Neuronal stem cell (in vitro differentiated cells): ENCODE results near the gene USP9X.
"Not testable (repeated sequence)": the region's sequence is repeated elsewhere in the genome, so short reads cannot be mapped to it uniquely, and the experiment has no call there.

ENCODE experiments used
- DNase-seq: peaks from one replicate; pipeline ENCODE4 v3.0.0-alpha.2; 2013; ENCODE audit warnings: low spot score
- H2AFZ ChIP-seq: one replicate; pipeline ENCODE4 v1.6.1; 2013; ENCODE audit warnings: mild to moderate bottlenecking, low read length, inconsistent platforms
- H2AK5ac ChIP-seq: 2 replicates; pipeline ENCODE4 v1.6.1; 2013; ENCODE audit warnings: low read depth, mild to moderate bottlenecking, inconsistent platforms, low read length, moderate library complexity, mixed read lengths
- H2BK120ac ChIP-seq: 2 replicates; pipeline ENCODE4 v1.6.1; 2013; ENCODE audit warnings: low read depth, mild to moderate bottlenecking, inconsistent platforms, low read length, moderate library complexity, mixed read lengths
- H2BK12ac ChIP-seq: one replicate; pipeline ENCODE4 v1.6.1; 2013; ENCODE audit warnings: low read length, inconsistent platforms
- H2BK15ac ChIP-seq: 2 replicates; pipeline ENCODE4 v1.6.1; 2013; ENCODE audit warnings: mild to moderate bottlenecking, low read length, inconsistent platforms, mixed read lengths
- H2BK5ac ChIP-seq: one replicate; pipeline ENCODE4 v1.6.1; 2013; ENCODE audit warnings: inconsistent platforms, mild to moderate bottlenecking, low read length, moderate library complexity
- H3K14ac ChIP-seq: one replicate; pipeline ENCODE4 v1.6.1; 2013; ENCODE audit warnings: low read length, inconsistent platforms
- H3K18ac ChIP-seq: 2 replicates; pipeline ENCODE4 v1.6.1; 2013; ENCODE audit warnings: low read length, inconsistent platforms
- H3K23ac ChIP-seq: 2 replicates; pipeline ENCODE4 v1.6.1; 2013; ENCODE audit warnings: low read depth, mild to moderate bottlenecking, mixed read lengths, low read length, inconsistent platforms; ENCODE audit not compliant: poor library complexity
- H3K27ac ChIP-seq: replicated peaks from 3 replicates; pipeline ENCODE4 v1.5.1; 2013; ENCODE audit warnings: low read length, inconsistent platforms
- H3K27me3 ChIP-seq, 3 experiments: 2 replicates each; pipeline ENCODE4 v1.6.1; 2013; ENCODE audit warnings: low read length in 3 of 3, mild to moderate bottlenecking in 2 of 3, inconsistent platforms in 1 of 3, low read depth in 1 of 3, mixed read lengths in 1 of 3, moderate library complexity in 1 of 3; ENCODE audit not compliant: control insufficient read depth in 3 of 3, insufficient read depth in 3 of 3
- H3K36me3 ChIP-seq, 2 donors: replicated peaks in 1 of 2; 2 replicates each; pipeline ENCODE4 v1.6.1; 2013; ENCODE audit warnings: low read length in 2 of 2; ENCODE audit not compliant: control insufficient read depth in 2 of 2, insufficient read depth in 2 of 2
- H3K4ac ChIP-seq: 2 replicates; pipeline ENCODE4 v1.6.1; 2013; ENCODE audit warnings: inconsistent platforms, mild to moderate bottlenecking, low read length, moderate library complexity
- H3K4me1 ChIP-seq, 2 donors: 1 replicate in 1 of 2; 2 replicates in 1 of 2; pipeline ENCODE4 v1.6.1; 2013; ENCODE audit warnings: low read length in 2 of 2, low read depth in 1 of 2; ENCODE audit not compliant: control insufficient read depth in 2 of 2, insufficient read depth in 1 of 2
- H3K4me2 ChIP-seq: one replicate; pipeline ENCODE4 v1.6.1; 2013; ENCODE audit warnings: mild to moderate bottlenecking, low read length, inconsistent platforms; ENCODE audit not compliant: insufficient read depth, poor library complexity, severe bottlenecking
- H3K4me3 ChIP-seq, 2 donors: 2 replicates each; pipeline ENCODE4 v1.5.1; 2013; ENCODE audit warnings: low read length in 2 of 2, mild to moderate bottlenecking in 2 of 2, inconsistent platforms in 1 of 2, moderate library complexity in 1 of 2
- H3K79me1 ChIP-seq: one replicate; pipeline ENCODE4 v1.6.1; 2013; ENCODE audit warnings: low read depth, mild to moderate bottlenecking, inconsistent platforms, low read length, moderate library complexity
- H3K9ac ChIP-seq: one replicate; pipeline ENCODE4 v1.6.1; 2013; ENCODE audit warnings: mild to moderate bottlenecking, low read depth, low read length, inconsistent platforms; ENCODE audit not compliant: poor library complexity
- H3K9me3 ChIP-seq, 2 donors: replicated peaks in 1 of 2; 2 replicates each; pipeline versions ENCODE3 to v1.6.1; 2013; ENCODE audit warnings: low read length in 2 of 2, mild to moderate bottlenecking in 2 of 2, inconsistent platforms in 1 of 2, low read depth in 1 of 2, mixed read lengths in 1 of 2, moderate library complexity in 1 of 2; ENCODE audit not compliant: control insufficient read depth in 2 of 2, insufficient read depth in 1 of 2
- H4K8ac ChIP-seq: one replicate; pipeline ENCODE4 v1.6.1; 2013; ENCODE audit warnings: low read depth, mild to moderate bottlenecking, inconsistent platforms, low read length, moderate library complexity
- H4K91ac ChIP-seq: one replicate; pipeline ENCODE4 v1.6.1; 2013; ENCODE audit warnings: low read length, low read depth, mild to moderate bottlenecking, inconsistent platforms; ENCODE audit not compliant: poor library complexity
- WGBS, 2 donors: extraction: QIAGEN DNeasy Blood & Tissue Kit; methylation state at CpG; one replicate each; pipeline ENCODE4 v1.1.7; 2013; ENCODE audit warnings: missing lambda C conversion rate in 2 of 2, mixed read lengths in 1 of 2; ENCODE audit not compliant: insufficient read length in 2 of 2, insufficient replicate concordance in 1 of 2; ENCODE audit errors: extremely low coverage in 2 of 2; 5-methylcytosine and 5-hydroxymethylcytosine counted together

Gene USP9X

DNA sequence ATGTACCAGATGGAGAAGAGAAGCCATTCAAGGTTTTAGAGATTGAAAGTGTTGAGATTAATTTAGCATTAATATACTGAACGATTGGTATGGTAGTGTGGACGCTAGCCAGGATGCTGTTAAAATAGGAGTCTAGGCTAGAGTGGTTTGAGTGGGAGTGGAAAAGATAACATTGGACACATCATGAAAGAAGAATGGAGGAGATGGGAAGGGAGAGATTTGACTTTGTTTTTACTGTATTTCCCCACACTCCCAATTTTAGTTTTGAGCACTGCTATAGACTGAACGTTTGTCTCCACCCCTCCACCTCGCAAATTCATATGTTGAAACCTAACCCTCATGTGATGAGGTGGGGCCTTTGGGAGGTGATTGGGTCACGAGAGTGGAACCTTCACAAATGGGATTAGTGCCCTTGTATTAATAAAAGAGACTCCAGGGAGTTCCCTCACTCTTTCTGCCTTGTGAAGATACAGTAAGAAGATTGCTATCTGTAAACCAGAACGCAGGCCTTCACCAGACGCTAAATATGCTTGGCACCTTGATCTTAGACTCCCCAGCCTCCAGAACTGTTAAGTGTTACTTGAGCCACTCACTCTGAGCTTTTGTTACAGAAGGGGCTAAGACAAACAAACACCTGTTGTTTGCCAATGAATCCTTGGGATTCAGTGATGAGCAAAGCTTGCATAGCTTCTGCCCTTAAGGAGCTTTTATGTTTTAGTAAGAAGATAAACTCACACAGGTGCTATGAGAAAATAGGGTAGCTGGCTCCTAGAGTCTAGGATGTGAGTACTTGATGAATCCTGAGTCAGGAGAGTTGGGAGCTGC lies 25.8 kb downstream of the USP9X start:
- H3K4me1 ChIP-seq: peaks cover 0 to 7% of the 10 kb centered on the region in 2 donors
- no peak overlapping the region for H3K4ac ChIP-seq
- no CpG with 5 or more reads among the region's 7 CpGs for WGBS, 2 donors
- no peak overlapping the region for H2BK12ac ChIP-seq
- no peaks in the 10 kb centered on the region for H3K36me3 ChIP-seq
- H3K9me3 ChIP-seq: peaks cover 0 to 5% of the 10 kb centered on the region in 2 donors
- H2AFZ ChIP-seq: no peak overlapping the region
- H2BK5ac ChIP-seq: no peak overlapping the region
- no peak overlapping the region for H3K23ac ChIP-seq
- H2AK5ac ChIP-seq: no peak overlapping the region
- H3K27me3 ChIP-seq: no peaks in the 10 kb centered on the region
- H3K79me1 ChIP-seq: peaks cover 1% of the 10 kb centered on the region
- H4K8ac ChIP-seq: no peak overlapping the region
- H4K91ac ChIP-seq: no peak overlapping the region
- no peak overlapping the region for H2BK120ac ChIP-seq
- no peak overlapping the region for H3K4me3 ChIP-seq
- no peak overlapping the region for H2BK15ac ChIP-seq
- no peak overlapping the region for H3K4me2 ChIP-seq
- H3K18ac ChIP-seq: no peak overlapping the region
- DNase-seq: no peak
- no peak overlapping the region for H3K9ac ChIP-seq
- H3K27ac ChIP-seq: no peak overlapping the region
- H3K14ac ChIP-seq: no peak overlapping the region

GRCh38 chrX:41115104-41115425 lies 29.8 kb downstream of the USP9X start:
- not testable (repeated sequence) for H3K9me3 ChIP-seq

DNA sequence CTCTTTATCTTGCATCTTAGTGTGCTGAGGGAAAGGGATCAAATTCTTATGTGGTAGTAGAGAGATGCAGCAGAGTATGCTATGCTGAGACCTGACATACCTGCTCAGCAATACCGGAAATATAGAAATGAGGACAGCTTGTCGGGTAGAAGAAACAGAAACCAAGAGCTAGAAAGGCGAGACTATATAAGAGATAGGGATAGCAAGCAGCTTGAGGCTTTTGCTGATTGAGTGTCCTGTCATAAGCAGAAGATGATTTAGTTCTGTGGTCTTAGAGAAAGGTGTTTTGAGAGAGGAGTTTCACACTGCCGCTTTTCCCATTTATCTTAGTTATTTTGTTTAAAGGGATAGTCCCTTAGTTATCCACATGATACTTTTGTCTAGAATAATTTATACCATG lies 31.7 kb downstream of the USP9X start:
- Histone ChIP-seq H3K27me3 (no peaks in the 10 kb centered on the region), H4K8ac (no peak overlapping the region), H2AFZ (no peak overlapping the region), H3K4me2 (no peak overlapping the region), H2AK5ac (no peak overlapping the region), H3K14ac (no peak overlapping the region), H3K27ac (no peak overlapping the region), H3K23ac (no peak overlapping the region), H3K36me3 (peaks cover 0 to 2% of the 10 kb centered on the region in 2 donors), H2BK5ac (no peak overlapping the region), H3K4me3 (no peak overlapping the region), H3K4me1 (peaks cover 0 to 2% of the 10 kb centered on the region in 2 donors), H3K9ac (no peak overlapping the region), H3K4ac (no peak overlapping the region), H2BK15ac (no peak overlapping the region), H2BK12ac (no peak overlapping the region), H4K91ac (no peak overlapping the region), H3K9me3 (no peaks in the 10 kb centered on the region), H3K79me1 (no peaks in the 10 kb centered on the region), H2BK120ac (no peak overlapping the region), H3K18ac (no peak overlapping the region)
- DNase-seq: no peak
- WGBS, 2 donors: no CpG with 5 or more reads among the region's 4 CpGs

More at GRCh38 chrX:41115104-41115425, 29.8 kb downstream of the USP9X start:
- DNase-seq: peak; percentile 21
- not testable (repeated sequence) for H2BK5ac ChIP-seq, H3K79me1 ChIP-seq, H2AK5ac ChIP-seq, H3K4me1 ChIP-seq, H3K27ac ChIP-seq, H3K4me2 ChIP-seq, H3K4ac ChIP-seq, H4K8ac ChIP-seq, H2BK15ac ChIP-seq, H2BK120ac ChIP-seq, H3K18ac ChIP-seq, H3K23ac ChIP-seq, H3K27me3 ChIP-seq, H2BK12ac ChIP-seq, H3K14ac ChIP-seq, H3K9ac ChIP-seq, H3K4me3 ChIP-seq, H4K91ac ChIP-seq, H2AFZ ChIP-seq, H3K36me3 ChIP-seq
- no CpG with 5 or more reads among the region's 4 CpGs for WGBS, 2 donors

GRCh38 chrX:41118156-41118555 lies 32.9 kb downstream of the USP9X start:
- Histone ChIP-seq H3K14ac (no peak overlapping the region), H3K4ac (no peak overlapping the region), H3K27me3 (no peaks in the 10 kb centered on the region), H4K8ac (no peak overlapping the region), H4K91ac (no peak overlapping the region), H2BK120ac (no peak overlapping the region), H3K79me1 (no peaks in the 10 kb centered on the region), H3K36me3 (peaks cover 0 to 2% of the 10 kb centered on the region in 2 donors), H2BK5ac (no peak overlapping the region), H3K27ac (no peak overlapping the region), H3K4me3 (no peak overlapping the region), H3K23ac (no peak overlapping the region), H2AFZ (no peak overlapping the region), H3K4me1 (peaks cover 0 to 2% of the 10 kb centered on the region in 2 donors), H2BK12ac (no peak overlapping the region), H2BK15ac (no peak overlapping the region), H3K9ac (no peak overlapping the region), H3K9me3 (peaks cover 2 to 6% of the 10 kb centered on the region in 2 donors), H2AK5ac (no peak overlapping the region), H3K4me2 (no peak overlapping the region), H3K18ac (no peak overlapping the region)
- WGBS, 2 donors: no CpG with 5 or more reads among the region's 5 CpGs
- no peak for DNase-seq
